Calu3 (cell line): ENCODE measurements around the gene C14orf119. TPM values are rescaled to one million over a fixed set of nuclear protein-coding genes. Genes with fewer than 3 reads are reported as not detected.
A peak's percentile ranks its signal among the peaks of the same experiment; 100 is the strongest.

ENCODE experiments used
- BruUV-seq: library from RNA; stranded (reverse); fragments of 400-500 nt; replicated peaks from 2 replicates; lab custom pipeline; 2021; lab: Mats Ljungman, UMichigan
- CTCF ChIA-PET: fragments of 300-600 bp; sonication (Branson Sonifier 250); formaldehyde crosslinking; loops from one replicate; lab custom pipeline; 2022; ENCODE audit warnings: antibody characterized with exemption; lab: Charles Lee
- DNase-seq: peaks from one replicate; pipeline ENCODE4 v3.0.0; 2022
- H3K27ac Mint-ChIP-seq: one replicate; pipeline ENCODE4 v1.8.0; 2022; ENCODE audit warnings: mixed read lengths; ENCODE audit not compliant: unreplicated experiment
- H3K27me3 Mint-ChIP-seq: one replicate; pipeline ENCODE4 v1.8.0; 2022; ENCODE audit warnings: mixed read lengths; ENCODE audit not compliant: unreplicated experiment
- H3K36me3 Mint-ChIP-seq: one replicate; pipeline ENCODE4 v1.8.0; 2022; ENCODE audit warnings: mild to moderate bottlenecking, moderate library complexity, mixed read lengths; ENCODE audit not compliant: insufficient read depth, unreplicated experiment
- H3K4me1 Mint-ChIP-seq: one replicate; pipeline ENCODE4 v1.8.0; 2022; ENCODE audit warnings: mild to moderate bottlenecking, low read depth, mixed read lengths; ENCODE audit not compliant: unreplicated experiment
- H3K4me3 Mint-ChIP-seq: one replicate; pipeline ENCODE4 v1.8.0; 2022; ENCODE audit warnings: mild to moderate bottlenecking, low read depth, moderate library complexity, mixed read lengths; ENCODE audit not compliant: unreplicated experiment
- H3K9me3 Mint-ChIP-seq: one replicate; pipeline ENCODE4 v1.8.0; 2022; ENCODE audit warnings: low read depth, mixed read lengths; ENCODE audit not compliant: unreplicated experiment
- CTCF ChIP-seq: fragments of 200-600 bp; IDR thresholded peaks from one replicate; pipeline ENCODE4 v1.8.0; 2022; ENCODE audit warnings: antibody characterized with exemption; ENCODE audit not compliant: unreplicated experiment
- intact Hi-C: fragments of 100-400 bp; cut with micrococcal nuclease; formaldehyde crosslinking; loops from one replicate; pipeline ENCODE4 v1.10.0; 2022; ENCODE audit not compliant: unreplicated experiment
- total RNA-seq: library from RNA; stranded (reverse); gene quantifications from 2 replicates; pipeline ENCODE4 v1.2.3, GENCODE V29; 2022

Gene C14orf119
- total RNA-seq, 1 experiment from 2014 or later: 47.3 TPM

GRCh38 chr14:23079716-23080115, 15.6 kb upstream of the C14orf119 start:
- no peak for TF ChIP-seq CTCF
- Mint-ChIP-seq H3K27ac (no peak overlapping the region), H3K27me3 (no peaks in the 10 kb centered on the region), H3K4me3 (no peak overlapping the region), H3K9me3 (no peaks in the 10 kb centered on the region), H3K4me1 (peaks cover 23% of the 10 kb centered on the region), H3K36me3 (peaks cover 61% of the 10 kb centered on the region)
- DNase-seq: no peak
- intact Hi-C loops: no loop called here
- BruUV-seq: no TSS peak
- CTCF ChIA-PET: no interaction called here

GRCh38 chr14:23080474-23080873, 14.8 kb upstream of the C14orf119 start:
- H3K27me3 Mint-ChIP-seq: no peaks in the 10 kb centered on the region
- no peak overlapping the region for H3K4me3 Mint-ChIP-seq
- no peak for DNase-seq
- peaks cover 23% of the 10 kb centered on the region for H3K4me1 Mint-ChIP-seq
- no peaks in the 10 kb centered on the region for H3K9me3 Mint-ChIP-seq
- no TSS peak for BruUV-seq
- no peak for TF ChIP-seq CTCF
- intact Hi-C loops: no loop called here
- H3K36me3 Mint-ChIP-seq: peaks cover 60% of the 10 kb centered on the region
- CTCF ChIA-PET: no interaction called here
- peak overlapping the region; percentile 15 for H3K27ac Mint-ChIP-seq

- H3K36me3 Mint-ChIP-seq: peaks cover 34% of the 10 kb centered on the region
- no TSS peak for BruUV-seq
Measured at GRCh38 chr14:23085458-23085857, 9.8 kb upstream of the C14orf119 start.

GRCh38 chr14:23086565-23086964, 8.7 kb upstream of the C14orf119 start:
- no peak for DNase-seq
- H3K36me3 Mint-ChIP-seq: peaks cover 24% of the 10 kb centered on the region
- intact Hi-C loops: no loop called here
- CTCF ChIA-PET: no interaction called here
- no TSS peak for BruUV-seq
- no peak for TF ChIP-seq CTCF
- H3K4me1 Mint-ChIP-seq: peaks cover 9% of the 10 kb centered on the region
- no peaks in the 10 kb centered on the region for H3K9me3 Mint-ChIP-seq
- no peak overlapping the region for H3K4me3 Mint-ChIP-seq
- no peak overlapping the region for H3K27ac Mint-ChIP-seq
- H3K27me3 Mint-ChIP-seq: no peaks in the 10 kb centered on the region

More at GRCh38 chr14:23085458-23085857, 9.8 kb upstream of the C14orf119 start:
- CTCF ChIA-PET: interaction anchor here (0.5 kb wide), 2 partner anchors 117 to 152 kb away, joined by 4 read pairs; no protein-coding TSS in a partner anchor
- no peaks in the 10 kb centered on the region for H3K9me3 Mint-ChIP-seq
- no peak overlapping the region for H3K27ac Mint-ChIP-seq
- peaks cover 14% of the 10 kb centered on the region for H3K4me1 Mint-ChIP-seq
- no peak overlapping the region for H3K4me3 Mint-ChIP-seq
- no peak for TF ChIP-seq CTCF
- intact Hi-C loops: no loop called here
- no peaks in the 10 kb centered on the region for H3K27me3 Mint-ChIP-seq
- no peak for DNase-seq
